Fibroblast of lung (primary cell): ENCODE data around the gene ACER1. TPM values are rescaled to one million over a fixed set of nuclear protein-coding genes. Genes with fewer than 3 reads are reported as not detected.

Experiments used
- DNase-seq, 2 donors: peaks; one replicate each; pipeline versions ENCODE4 v3.0.0 to v3.0.0-alpha.2; 2010; ENCODE audit warnings: low read depth in 2 of 2
- H2AFZ ChIP-seq: 2 replicates; pipeline ENCODE4 v1.5.1; 2012; ENCODE audit warnings: low read length, control low read depth, inconsistent platforms
- H3K27ac ChIP-seq: 2 replicates; pipeline ENCODE4 v1.5.1; 2011; ENCODE audit warnings: low read length, control low read depth; ENCODE audit not compliant: insufficient read depth
- H3K27me3 ChIP-seq: 2 replicates; pipeline ENCODE4 v1.5.1; 2011; ENCODE audit warnings: mild to moderate bottlenecking, low read length; ENCODE audit not compliant: control insufficient read depth, insufficient read depth
- H3K36me3 ChIP-seq: 2 replicates; pipeline ENCODE4 v1.5.1; 2011; ENCODE audit warnings: low read length; ENCODE audit not compliant: control insufficient read depth, insufficient read depth
- H3K4me1 ChIP-seq: 2 replicates; pipeline ENCODE4 v1.5.1; 2011; ENCODE audit warnings: low read length; ENCODE audit not compliant: control insufficient read depth, insufficient read depth; ENCODE audit errors: extremely low read depth
- H3K4me2 ChIP-seq: 2 replicates; pipeline ENCODE4 v1.5.1; 2011; ENCODE audit warnings: low read length, control low read depth; ENCODE audit not compliant: insufficient read depth; ENCODE audit errors: extremely low read depth
- H3K4me3 ChIP-seq, 4 experiments: fragments of 200-600 bp in 1 of 4; sonication (generic) in 1 of 4; replicated peaks in 1 of 4; 2 replicates each; pipeline ENCODE4 v1.5.1; 2011 to 2016; ENCODE audit warnings: low read length in 4 of 4, low read depth in 3 of 4, mild to moderate bottlenecking in 3 of 4, control low read depth in 2 of 4, inconsistent platforms in 1 of 4, mixed read lengths in 1 of 4; ENCODE audit not compliant: insufficient read depth in 1 of 4; ENCODE audit errors: control extremely low read depth in 1 of 4
- H3K79me2 ChIP-seq: 2 replicates; pipeline ENCODE4 v1.5.1; 2012; ENCODE audit warnings: mild to moderate bottlenecking, low read length, inconsistent platforms; ENCODE audit not compliant: control insufficient read depth, insufficient read depth
- H3K9ac ChIP-seq: 2 replicates; pipeline ENCODE4 v1.5.1; 2011; ENCODE audit warnings: mild to moderate bottlenecking, low read length, control low read depth; ENCODE audit not compliant: insufficient read depth
- H3K9me3 ChIP-seq: 2 replicates; pipeline ENCODE4 v1.5.1; 2012; ENCODE audit warnings: low read depth, low read length; ENCODE audit not compliant: control insufficient read depth, insufficient read depth
- H4K20me1 ChIP-seq: 2 replicates; pipeline ENCODE4 v1.5.1; 2011; ENCODE audit warnings: low read length; ENCODE audit not compliant: control insufficient read depth, insufficient read depth; ENCODE audit errors: extremely low read depth
- EZH2 ChIP-seq: IDR thresholded peaks from 2 replicates; pipeline ENCODE4 v1.5.1; 2012; ENCODE audit warnings: low read length, control low read depth, mild to moderate bottlenecking; ENCODE audit errors: missing control alignments
- polyA plus RNA-seq, 2 donors: library from polyadenylated mRNA; depleted of rRNA in 1 of 2; stranded (reverse) in 1 of 2; unstranded in 1 of 2; fragments of >200 nt; gene quantifications; 2 replicates each; pipeline ENCODE4 v1.2.1, GENCODE V29; 2011 to 2012; ENCODE audit warnings: missing spikeins in 1 of 2
- total RNA-seq: library from RNA; depleted of rRNA; stranded (reverse); fragments of >200 nt; gene quantifications from 2 replicates; pipeline ENCODE4 v1.2.1, GENCODE V29; 2014
- TF ChIP-seq, protein P1 (sequence below), 2 donors: IDR thresholded peaks in 1 of 2; conservative IDR thresholded peaks in 1 of 2; 1 replicate in 1 of 2; 2 replicates in 1 of 2; pipeline ENCODE4 v1.5.1; 2011 to 2012; ENCODE audit warnings: low read length in 2 of 2, control low read depth in 1 of 2, inconsistent platforms in 1 of 2, low read depth in 1 of 2, mild to moderate bottlenecking in 1 of 2

Gene ACER1
- total and polyA plus RNA-seq, 2 donors (not counting 1 experiment from before 2014, with no cell fraction given) = not detected

- Histone ChIP-seq H3K36me3 (peaks cover 1% of the 10 kb centered on the region), H3K79me2 (peaks cover 42% of the 10 kb centered on the region), H3K4me3 (peak within 1 kb of the TSS; percentile 78 to 91 (median 81)), H3K4me2 (peak within 1 kb of the TSS; percentile 87), H3K27me3 (no peaks in the 10 kb centered on the region), H3K9me3 (no peaks in the 10 kb centered on the region), H3K27ac (peak within 1 kb of the TSS; percentile 77), H3K4me1 (peaks cover 19% of the 10 kb centered on the region), H3K9ac (peak within 1 kb of the TSS; percentile 84), H2AFZ (no peak within 1 kb of the TSS), H4K20me1 (no peaks in the 10 kb centered on the region)
- no peak for TF ChIP-seq EZH2
- TF ChIP-seq, protein P1, sequence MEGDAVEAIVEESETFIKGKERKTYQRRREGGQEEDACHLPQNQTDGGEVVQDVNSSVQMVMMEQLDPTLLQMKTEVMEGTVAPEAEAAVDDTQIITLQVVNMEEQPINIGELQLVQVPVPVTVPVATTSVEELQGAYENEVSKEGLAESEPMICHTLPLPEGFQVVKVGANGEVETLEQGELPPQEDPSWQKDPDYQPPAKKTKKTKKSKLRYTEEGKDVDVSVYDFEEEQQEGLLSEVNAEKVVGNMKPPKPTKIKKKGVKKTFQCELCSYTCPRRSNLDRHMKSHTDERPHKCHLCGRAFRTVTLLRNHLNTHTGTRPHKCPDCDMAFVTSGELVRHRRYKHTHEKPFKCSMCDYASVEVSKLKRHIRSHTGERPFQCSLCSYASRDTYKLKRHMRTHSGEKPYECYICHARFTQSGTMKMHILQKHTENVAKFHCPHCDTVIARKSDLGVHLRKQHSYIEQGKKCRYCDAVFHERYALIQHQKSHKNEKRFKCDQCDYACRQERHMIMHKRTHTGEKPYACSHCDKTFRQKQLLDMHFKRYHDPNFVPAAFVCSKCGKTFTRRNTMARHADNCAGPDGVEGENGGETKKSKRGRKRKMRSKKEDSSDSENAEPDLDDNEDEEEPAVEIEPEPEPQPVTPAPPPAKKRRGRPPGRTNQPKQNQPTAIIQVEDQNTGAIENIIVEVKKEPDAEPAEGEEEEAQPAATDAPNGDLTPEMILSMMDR (conservative IDR thresholded peaks at IDR 0.05 in 1 of 2, IDR thresholded peaks at IDR 0.05 in 1 of 2; ENCODE audit: low read depth in 1 of 2, low read length in 2 of 2) = peak; percentile 41 to 44
- peak; percentile 97 for DNase-seq
Observed at GRCh38 chr19:6279931-6280591, 53.4 kb downstream of the ACER1 start, which contains the start of gene MLLT1. MLLT1 (minus strand) TSS chr19:6279975; CDS start chr19:6279784, 191 bp downstream.

DNA sequence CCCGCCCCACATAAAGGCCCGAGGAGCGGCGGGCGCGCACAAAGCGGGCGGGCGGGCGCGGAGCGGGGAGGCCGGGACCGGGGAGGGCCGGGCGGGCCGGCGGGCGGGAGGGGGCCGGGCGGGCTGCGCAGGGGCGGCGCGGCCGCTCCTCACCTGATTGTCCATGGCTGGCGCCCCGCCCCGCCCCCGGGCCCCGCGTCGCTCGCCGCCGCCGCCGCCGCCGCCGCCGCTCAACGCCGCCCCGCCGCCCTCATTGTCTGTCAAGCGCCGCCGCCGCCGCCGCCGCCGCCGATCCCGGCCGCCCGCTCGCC is 53.8 kb downstream of the ACER1 start:
- H3K9ac ChIP-seq = peak overlapping the region; percentile 84

More for the DNA sequence above, 53.8 kb downstream of the ACER1 start:
- Histone ChIP-seq H3K9me3 (no peaks in the 10 kb centered on the region), H3K4me3 (peak overlapping the region; percentile 78 to 91 (median 81)), H3K27ac (peak overlapping the region; percentile 77), H3K79me2 (peaks cover 47% of the 10 kb centered on the region), H2AFZ (no peak overlapping the region), H3K36me3 (peaks cover 1% of the 10 kb centered on the region), H4K20me1 (no peaks in the 10 kb centered on the region), H3K27me3 (no peaks in the 10 kb centered on the region), H3K4me2 (peak overlapping the region; percentile 87), H3K4me1 (peaks cover 23% of the 10 kb centered on the region)
- no peak for DNase-seq
- TF ChIP-seq EZH2 = no peak
- TF ChIP-seq, protein P1 (conservative IDR thresholded peaks at IDR 0.05 in 1 of 2, IDR thresholded peaks at IDR 0.05 in 1 of 2; ENCODE audit: low read depth in 1 of 2, low read length in 2 of 2) = no peak
